Central memory CD8-positive, alpha-beta T cell (primary cell): Measurements from ENCODE around the gene MSGN1.

ENCODE experiments used
- ATAC-seq: fragments of 150-1000 bp; cut with Tn5 transposase; replicated peaks from 2 replicates; pipeline ENCODE4 v1.10.0; 2022; ENCODE audit warnings: mild to moderate bottlenecking, moderate FRiP score, moderate number of reproducible peaks; ENCODE audit not compliant: poor library complexity, severe bottlenecking; ENCODE audit errors: extremely low read depth
- DNase-seq, 2 donors: peaks; one replicate each; pipeline ENCODE4 v3.0.0; 2021; ENCODE audit warnings: low spot score in 2 of 2
- H3K27ac Mint-ChIP-seq: one replicate; pipeline ENCODE4 v1.8.0; 2022; ENCODE audit warnings: low read depth, mild to moderate bottlenecking, moderate library complexity, mixed read lengths
- H3K27me3 Mint-ChIP-seq: one replicate; pipeline ENCODE4 v1.8.0; 2022; ENCODE audit warnings: mixed read lengths
- H3K36me3 Mint-ChIP-seq: one replicate; pipeline ENCODE4 v1.8.0; 2022; ENCODE audit warnings: mild to moderate bottlenecking, moderate library complexity, mixed read lengths; ENCODE audit not compliant: insufficient read depth
- H3K4me1 Mint-ChIP-seq: one replicate; pipeline ENCODE4 v1.8.0; 2022; ENCODE audit warnings: mixed read lengths
- H3K4me3 Mint-ChIP-seq: one replicate; pipeline ENCODE4 v1.8.0; 2022; ENCODE audit warnings: mild to moderate bottlenecking, moderate library complexity, mixed read lengths
- H3K9me3 Mint-ChIP-seq: one replicate; pipeline ENCODE4 v1.8.0; 2022; ENCODE audit warnings: mixed read lengths

The MSGN1 gene

GRCh38 chr2:17835516-17835915, 19.3 kb downstream of the MSGN1 start:
- no peak overlapping the region for H3K27ac Mint-ChIP-seq
- H3K36me3 Mint-ChIP-seq = no peaks in the 10 kb centered on the region
- peaks cover 26% of the 10 kb centered on the region for H3K27me3 Mint-ChIP-seq
- H3K9me3 Mint-ChIP-seq = no peaks in the 10 kb centered on the region
- ATAC-seq = no peak
- no peak for DNase-seq
- H3K4me1 Mint-ChIP-seq = no peaks in the 10 kb centered on the region
- H3K4me3 Mint-ChIP-seq = no peak overlapping the region

GRCh38 chr2:17839959-17840358, 23.7 kb downstream of the MSGN1 start:
- no peaks in the 10 kb centered on the region for H3K4me1 Mint-ChIP-seq
- H3K27me3 Mint-ChIP-seq = peaks cover 9% of the 10 kb centered on the region
- no peaks in the 10 kb centered on the region for H3K9me3 Mint-ChIP-seq
- no peaks in the 10 kb centered on the region for H3K36me3 Mint-ChIP-seq
- no peak for DNase-seq
- H3K27ac Mint-ChIP-seq = no peak overlapping the region
- no peak for ATAC-seq
- H3K4me3 Mint-ChIP-seq = no peak overlapping the region

- no peak overlapping the region for H3K27ac Mint-ChIP-seq
- no peak for ATAC-seq
- H3K9me3 Mint-ChIP-seq = no peaks in the 10 kb centered on the region
Observed at GRCh38 chr2:17843457-17843856, 27.2 kb downstream of the MSGN1 start.

GRCh38 chr2:17845806-17846205, 29.5 kb downstream of the MSGN1 start:
- H3K36me3 Mint-ChIP-seq = no peaks in the 10 kb centered on the region
- H3K4me3 Mint-ChIP-seq = no peak overlapping the region
- H3K9me3 Mint-ChIP-seq = no peaks in the 10 kb centered on the region
- H3K27ac Mint-ChIP-seq = no peak overlapping the region
- no peak for DNase-seq
- ATAC-seq = no peak
- H3K4me1 Mint-ChIP-seq = no peaks in the 10 kb centered on the region
- H3K27me3 Mint-ChIP-seq = peaks cover 10% of the 10 kb centered on the region

More at GRCh38 chr2:17843457-17843856, 27.2 kb downstream of the MSGN1 start:
- no peak for DNase-seq
- Mint-ChIP-seq H3K4me1 (no peaks in the 10 kb centered on the region), H3K36me3 (no peaks in the 10 kb centered on the region), H3K4me3 (no peak overlapping the region), H3K27me3 (peaks cover 1% of the 10 kb centered on the region)

- H3K27ac Mint-ChIP-seq = no peak overlapping the region
- no peak overlapping the region for H3K4me3 Mint-ChIP-seq
- no peak for ATAC-seq
- H3K27me3 Mint-ChIP-seq = peaks cover 10% of the 10 kb centered on the region
- no peak for DNase-seq
- H3K36me3 Mint-ChIP-seq = no peaks in the 10 kb centered on the region
- H3K4me1 Mint-ChIP-seq = no peaks in the 10 kb centered on the region
- no peaks in the 10 kb centered on the region for H3K9me3 Mint-ChIP-seq
Observed at GRCh38 chr2:17846676-17847075, 30.4 kb downstream of the MSGN1 start.

- no peak overlapping the region for H3K27ac Mint-ChIP-seq
- H3K9me3 Mint-ChIP-seq = no peaks in the 10 kb centered on the region
- peaks cover 10% of the 10 kb centered on the region for H3K27me3 Mint-ChIP-seq
- no peak overlapping the region for H3K4me3 Mint-ChIP-seq
- no peaks in the 10 kb centered on the region for H3K36me3 Mint-ChIP-seq
- no peak for DNase-seq
- H3K4me1 Mint-ChIP-seq = no peaks in the 10 kb centered on the region
- ATAC-seq = no peak
Observed at GRCh38 chr2:17847236-17847635, 31.0 kb downstream of the MSGN1 start.

GRCh38 chr2:17849275-17849674, 33.0 kb downstream of the MSGN1 start:
- no peak overlapping the region for H3K27ac Mint-ChIP-seq
- peaks cover 19% of the 10 kb centered on the region for H3K27me3 Mint-ChIP-seq
- no peaks in the 10 kb centered on the region for H3K4me1 Mint-ChIP-seq
- H3K9me3 Mint-ChIP-seq = no peaks in the 10 kb centered on the region
- H3K4me3 Mint-ChIP-seq = no peak overlapping the region
- no peaks in the 10 kb centered on the region for H3K36me3 Mint-ChIP-seq
- ATAC-seq (no peak), DNase-seq (no peak)

- Mint-ChIP-seq H3K9me3 (no peaks in the 10 kb centered on the region), H3K4me1 (no peaks in the 10 kb centered on the region), H3K27ac (no peak overlapping the region), H3K4me3 (no peak overlapping the region), H3K27me3 (peaks cover 19% of the 10 kb centered on the region), H3K36me3 (no peaks in the 10 kb centered on the region)
- no peak for DNase-seq
- ATAC-seq = no peak
Observed at GRCh38 chr2:17850151-17850550, 33.9 kb downstream of the MSGN1 start.

GRCh38 chr2:17851731-17852585, 35.7 kb downstream of the MSGN1 start:
- no peaks in the 10 kb centered on the region for H3K36me3 Mint-ChIP-seq
- H3K27ac Mint-ChIP-seq = no peak overlapping the region
- H3K27me3 Mint-ChIP-seq = peaks cover 30% of the 10 kb centered on the region
- no peak for DNase-seq
- no peaks in the 10 kb centered on the region for H3K4me1 Mint-ChIP-seq
- no peak overlapping the region for H3K4me3 Mint-ChIP-seq
- no peak for ATAC-seq
- H3K9me3 Mint-ChIP-seq = no peaks in the 10 kb centered on the region

- ATAC-seq (no peak), DNase-seq (no peak)
- Mint-ChIP-seq H3K4me1 (no peaks in the 10 kb centered on the region), H3K36me3 (no peaks in the 10 kb centered on the region), H3K9me3 (no peaks in the 10 kb centered on the region), H3K27me3 (peaks cover 44% of the 10 kb centered on the region), H3K27ac (no peak overlapping the region), H3K4me3 (no peak overlapping the region)
Observed at GRCh38 chr2:17853799-17854198, 37.5 kb downstream of the MSGN1 start.

GRCh38 chr2:17857021-17857420, 40.8 kb downstream of the MSGN1 start:
- no peak overlapping the region for H3K27ac Mint-ChIP-seq
- DNase-seq = no peak
- no peaks in the 10 kb centered on the region for H3K9me3 Mint-ChIP-seq
- H3K4me1 Mint-ChIP-seq = no peaks in the 10 kb centered on the region
- peaks cover 62% of the 10 kb centered on the region for H3K27me3 Mint-ChIP-seq
- H3K4me3 Mint-ChIP-seq = no peak overlapping the region
- H3K36me3 Mint-ChIP-seq = no peaks in the 10 kb centered on the region
- no peak for ATAC-seq

GRCh38 chr2:17858064-17858463, 41.8 kb downstream of the MSGN1 start:
- Mint-ChIP-seq H3K9me3 (no peaks in the 10 kb centered on the region), H3K27me3 (peaks cover 71% of the 10 kb centered on the region), H3K4me3 (no peak overlapping the region), H3K27ac (no peak overlapping the region), H3K4me1 (no peaks in the 10 kb centered on the region), H3K36me3 (no peaks in the 10 kb centered on the region)
- no peak for DNase-seq
- no peak for ATAC-seq

GRCh38 chr2:17863539-17863938, 47.3 kb downstream of the MSGN1 start:
- no peaks in the 10 kb centered on the region for H3K4me1 Mint-ChIP-seq
- no peak overlapping the region for H3K27ac Mint-ChIP-seq
- no peak for ATAC-seq
- DNase-seq = no peak
- H3K36me3 Mint-ChIP-seq = no peaks in the 10 kb centered on the region
- no peaks in the 10 kb centered on the region for H3K9me3 Mint-ChIP-seq
- no peak overlapping the region for H3K4me3 Mint-ChIP-seq
- H3K27me3 Mint-ChIP-seq = peaks cover 43% of the 10 kb centered on the region
